ENCODE results near the gene RBM38.

The RBM38 gene

GRCh38 chr20:57374931-57375651, 16.1 kb upstream of the RBM38 start:
- no peak for DNase-seq (ENCODE audit: low spot score)

GRCh38 chr20:57375652-57376230, 15.5 kb upstream of the RBM38 start:
- DNase-seq (ENCODE audit: low spot score): no peak

GRCh38 chr20:57377350-57377749, 13.8 kb upstream of the RBM38 start:
- no peak for DNase-seq (ENCODE audit: low spot score)

- no peak for DNase-seq (ENCODE audit: low spot score)
Measured at GRCh38 chr20:57378107-57378506, 13.1 kb upstream of the RBM38 start.

- no peak for DNase-seq (ENCODE audit: low spot score)
Measured at GRCh38 chr20:57378646-57379262, 12.4 kb upstream of the RBM38 start.

DNA sequence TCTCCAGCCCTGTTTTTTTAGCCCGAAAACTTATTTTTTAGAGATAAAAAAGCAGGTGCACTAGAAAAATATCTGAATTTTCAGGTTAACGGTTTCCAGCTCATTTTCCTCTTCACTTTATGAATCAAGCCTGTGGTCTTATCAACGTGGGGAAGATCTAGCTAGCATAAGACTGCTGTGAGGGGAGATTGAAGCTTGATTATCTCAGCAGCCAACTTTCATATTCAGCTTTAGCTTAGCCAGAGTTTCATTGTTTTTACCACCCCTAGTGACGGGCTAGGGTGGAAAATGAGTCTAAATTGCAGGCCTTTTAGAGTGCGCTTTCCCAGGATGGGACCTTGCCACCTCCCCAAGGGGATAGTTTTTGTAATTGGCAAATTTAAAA, 11.9 kb upstream of the RBM38 start:
- DNase-seq (ENCODE audit: low spot score): no peak

DNA sequence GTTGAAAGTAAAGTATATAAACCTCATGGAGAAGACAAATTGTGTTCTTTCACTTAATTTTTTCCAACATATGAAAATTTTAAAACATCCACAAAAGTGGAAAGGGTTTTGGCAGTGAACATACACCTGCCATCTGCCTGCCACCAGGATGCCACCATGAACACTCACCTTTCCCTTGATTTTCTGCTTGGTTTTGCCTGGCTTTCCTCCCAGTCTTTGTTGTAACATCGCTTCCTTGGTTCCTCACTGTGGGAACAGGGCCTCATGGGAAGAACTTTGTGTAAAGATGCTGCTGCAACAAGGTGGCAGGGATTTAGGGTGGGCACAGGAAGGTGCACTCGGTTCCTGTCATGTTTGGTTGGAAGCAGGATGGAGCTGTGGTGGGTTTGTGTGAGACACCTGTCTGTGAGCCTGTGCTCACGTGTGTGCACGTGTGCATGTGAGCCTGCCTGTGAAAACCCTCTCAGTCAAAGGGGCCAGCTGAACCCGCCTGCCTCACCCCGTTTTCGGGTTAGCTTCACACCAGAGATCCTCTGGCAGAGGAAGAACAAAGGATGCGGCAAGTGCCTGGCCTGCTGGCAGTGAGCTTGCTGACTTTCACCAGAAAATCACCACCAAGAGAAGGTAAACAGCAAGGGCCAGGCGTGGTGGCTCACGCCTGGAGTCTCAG, 11.0 kb upstream of the RBM38 start:
- no peak for DNase-seq (ENCODE audit: low spot score)

GRCh38 chr20:57381596-57382503, 9.3 kb upstream of the RBM38 start:
- DNase-seq (ENCODE audit: low spot score): peak; percentile 90

DNA sequence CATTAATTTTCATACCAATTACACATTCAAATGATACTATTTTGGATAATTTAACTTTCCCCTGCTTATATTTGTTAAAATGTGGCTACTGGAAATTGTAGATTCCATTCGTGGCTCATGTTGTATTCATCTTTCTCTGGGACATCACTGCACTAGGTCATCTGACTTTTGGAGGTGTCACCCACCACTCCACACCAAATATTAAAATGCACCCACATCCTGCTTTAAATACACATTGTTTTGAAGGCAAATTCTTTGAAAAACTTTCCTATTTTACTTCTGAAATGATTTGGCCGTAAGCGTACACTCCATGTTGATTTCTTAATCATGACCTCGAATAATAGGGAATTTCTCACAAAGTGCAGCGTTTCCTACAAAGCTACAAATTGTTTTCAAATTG, 8.7 kb upstream of the RBM38 start:
- DNase-seq (ENCODE audit: low spot score): no peak

GRCh38 chr20:57383447-57384347, 7.5 kb upstream of the RBM38 start:
- DNase-seq (ENCODE audit: low spot score): no peak

GRCh38 chr20:57384486-57384885, 6.7 kb upstream of the RBM38 start:
- no peak for DNase-seq (ENCODE audit: low spot score)

- no peak for DNase-seq (ENCODE audit: low spot score)
Measured at GRCh38 chr20:57384953-57385761, 6.0 kb upstream of the RBM38 start.

- DNase-seq (ENCODE audit: low spot score): no peak
Measured at GRCh38 chr20:57385940-57386339, 5.3 kb upstream of the RBM38 start.

- no peak for DNase-seq (ENCODE audit: low spot score)
Measured at GRCh38 chr20:57386762-57387161, 4.4 kb upstream of the RBM38 start.

DNA sequence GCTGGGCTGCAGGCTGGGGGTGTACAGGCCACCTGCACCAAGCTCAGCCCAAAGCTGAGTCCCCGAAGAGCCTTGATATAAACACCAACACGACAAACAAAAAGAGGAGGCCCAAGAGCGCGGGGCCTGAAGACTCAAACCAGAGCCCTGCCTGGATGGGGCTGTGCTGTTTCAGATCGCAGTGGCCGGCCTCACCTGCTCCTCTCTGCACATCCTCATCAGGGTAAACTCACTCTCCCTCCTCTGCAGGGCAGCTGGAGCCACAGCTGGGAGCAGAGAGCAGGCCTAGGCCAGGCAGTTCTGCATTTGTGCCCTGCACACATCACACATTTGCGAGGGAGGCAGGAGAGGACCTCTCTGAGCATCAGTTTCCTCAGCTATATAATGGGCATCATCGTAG, 3.7 kb upstream of the RBM38 start:
- no peak for DNase-seq (ENCODE audit: low spot score)

DNA sequence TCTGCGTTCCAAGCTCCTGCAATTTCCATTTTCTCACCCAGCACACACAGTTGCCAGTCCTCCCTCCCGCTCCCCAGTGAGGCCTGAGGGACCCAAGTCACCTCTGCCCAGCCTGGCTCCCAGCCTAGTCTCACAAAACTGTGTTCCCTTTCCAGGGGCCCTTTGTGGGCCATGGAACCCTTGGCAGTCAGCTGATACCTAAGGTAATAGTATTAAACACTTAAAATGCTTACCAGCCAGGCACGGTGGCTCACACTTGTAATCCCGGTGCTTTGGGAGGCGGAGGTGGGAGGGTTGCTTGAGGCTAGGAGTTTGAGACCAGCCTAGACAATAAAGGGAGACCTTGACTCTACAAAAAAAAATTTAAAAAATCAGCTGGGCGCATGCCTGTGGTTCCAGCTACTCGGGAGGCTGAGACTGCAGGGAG, 3.2 kb upstream of the RBM38 start:
- DNase-seq (ENCODE audit: low spot score): no peak

DNA sequence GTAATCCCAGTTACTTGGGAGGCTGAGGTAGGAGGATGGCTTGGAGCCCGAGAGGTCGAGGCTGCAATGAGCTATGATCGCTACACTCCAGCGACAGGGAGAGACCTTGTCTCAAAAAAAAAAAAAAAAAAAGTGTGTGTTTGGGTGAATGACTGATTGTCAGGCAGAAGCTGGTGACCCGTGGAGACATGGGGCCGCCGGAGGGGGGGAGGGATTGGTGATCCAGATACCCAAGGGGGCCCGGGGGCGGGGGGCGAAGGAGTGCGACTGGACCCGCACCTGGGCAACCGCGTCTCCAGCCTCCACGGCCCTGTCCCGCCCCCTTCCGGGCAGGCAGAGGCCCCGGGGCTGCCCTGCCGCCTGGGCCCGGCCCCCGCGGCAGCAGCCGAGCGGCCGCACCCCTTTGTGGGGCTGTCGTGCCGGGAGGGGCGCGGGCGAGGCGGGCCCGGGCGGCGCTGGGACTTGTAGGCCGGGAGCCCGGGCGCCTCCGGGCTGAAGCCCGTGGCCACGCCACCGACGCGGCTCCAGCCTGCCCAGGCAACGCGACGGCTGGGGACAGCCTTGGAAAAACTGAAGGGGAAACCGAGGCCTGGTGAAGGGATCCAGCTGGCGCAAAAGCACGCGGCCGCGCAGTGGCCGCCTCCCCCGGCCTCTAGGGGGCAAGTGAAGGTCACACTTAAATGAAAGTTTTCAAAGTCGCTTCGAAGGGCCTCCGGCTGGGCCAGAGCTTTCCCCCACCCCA, 2.1 kb upstream of the RBM38 start:
- peak; percentile 83 for DNase-seq (ENCODE audit: low spot score)

GRCh38 chr20:57389695-57390603, 1.2 kb upstream of the RBM38 start:
- DNase-seq (ENCODE audit: low spot score): peak; percentile 69
